GM15510 (cell line): ENCODE measurements around the gene TLE2.

Experiments
- POLR2A ChIP-seq: IDR thresholded peaks from 3 replicates; pipeline ENCODE4 v1.6.1; 2011; ENCODE audit warnings: borderline replicate concordance; ENCODE audit not compliant: insufficient read length; ENCODE audit errors: extremely low read depth

The TLE2 gene

GRCh38 chr19:3033595-3034405 lies 4.7 kb upstream of the TLE2 start:
- TF ChIP-seq POLR2A = no peak

DNA sequence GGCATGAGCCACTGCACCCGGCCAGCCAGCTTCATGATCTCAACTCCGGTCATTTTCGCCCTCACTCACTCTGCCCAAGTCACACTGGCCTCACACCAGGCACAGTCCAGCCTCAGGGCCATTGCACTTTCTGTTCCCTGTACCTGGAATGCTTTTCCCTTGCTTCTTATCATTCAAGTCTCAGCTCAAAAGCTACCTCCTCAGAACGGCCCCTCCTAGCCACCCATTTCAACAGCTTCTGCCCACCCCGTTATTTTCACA lies 2.5 kb upstream of the TLE2 start:
- TF ChIP-seq POLR2A = no peak

DNA sequence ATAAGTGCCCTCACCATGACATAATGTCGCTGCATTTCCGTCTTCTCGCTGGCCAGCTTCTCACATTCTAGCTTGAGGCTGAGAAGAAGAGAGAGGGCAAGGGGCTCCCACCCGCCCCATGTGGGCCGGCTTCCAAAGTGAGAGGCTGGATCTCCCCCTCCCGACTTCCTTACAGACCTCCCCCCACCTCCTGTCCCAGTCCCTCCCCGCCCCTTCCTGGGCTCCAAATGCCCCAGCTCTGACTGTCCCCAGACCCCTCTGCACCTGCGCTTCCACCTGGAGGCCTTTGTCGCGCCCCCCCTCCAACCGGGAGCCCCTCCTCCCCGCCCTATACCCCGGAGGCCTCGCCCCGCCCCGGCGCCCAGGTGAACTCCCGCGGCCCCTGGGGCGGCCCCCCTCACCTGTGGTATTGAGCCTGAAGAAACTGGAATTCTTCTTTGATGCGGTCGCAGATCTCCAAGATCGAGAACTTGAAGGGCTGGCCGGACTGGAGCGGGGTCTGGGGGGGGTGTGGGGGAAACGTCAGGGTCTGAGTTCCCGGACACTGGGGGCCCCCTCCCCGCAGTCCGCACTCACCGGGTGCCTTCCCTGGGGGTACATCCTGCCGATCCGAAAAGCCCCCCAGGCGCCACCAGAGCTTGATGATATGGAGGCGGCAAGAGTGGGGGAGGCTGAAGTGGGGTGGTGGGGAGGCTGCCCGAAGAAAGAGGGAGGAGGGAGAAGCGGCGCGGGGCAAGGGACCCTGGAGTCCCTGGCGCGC lies 595 bp downstream of the TLE2 start:
- no peak for TF ChIP-seq POLR2A

- TF ChIP-seq POLR2A = no peak
Observed at GRCh38 chr19:3027981-3028304, 1.1 kb downstream of the TLE2 start.

DNA sequence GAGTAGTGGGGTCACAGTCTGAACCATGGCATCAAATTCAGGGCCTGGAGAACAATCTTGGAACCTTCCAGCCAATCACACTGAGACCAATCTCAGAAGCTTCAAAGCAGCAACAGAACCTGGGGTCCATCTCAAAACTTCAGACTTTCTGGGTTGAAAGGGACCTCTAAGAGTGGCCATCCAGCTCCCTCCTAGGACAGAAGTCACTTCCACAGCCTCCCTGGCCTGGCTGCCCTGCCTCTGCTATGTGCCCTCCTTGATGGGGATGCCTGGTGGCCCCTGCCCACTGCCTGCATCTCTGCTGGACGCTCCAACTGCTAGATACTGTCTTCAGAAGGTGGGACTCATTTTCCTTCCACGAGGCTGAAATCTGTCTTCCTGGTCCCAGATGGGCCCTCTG lies 1.8 kb downstream of the TLE2 start:
- no peak for TF ChIP-seq POLR2A

DNA sequence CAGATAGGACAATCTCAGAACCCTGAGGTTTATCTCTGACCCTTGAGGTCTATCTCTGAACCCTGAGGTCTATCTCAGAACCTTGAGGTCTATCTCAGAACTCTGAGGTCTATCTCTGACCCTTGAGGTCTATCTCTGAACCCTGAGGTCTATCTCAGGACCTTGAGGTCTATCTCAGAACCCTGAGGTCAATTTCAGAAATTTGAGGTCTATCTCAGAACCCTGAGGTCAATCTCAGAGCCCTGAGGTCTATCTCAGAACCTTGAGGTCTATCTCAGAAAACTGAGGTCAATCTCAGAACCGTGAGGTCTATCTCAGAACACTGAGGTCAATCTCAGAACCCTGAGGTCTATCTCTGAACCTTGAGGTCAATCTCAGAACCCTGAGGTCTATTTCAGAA lies 2.3 kb downstream of the TLE2 start:
- TF ChIP-seq POLR2A = no peak

DNA sequence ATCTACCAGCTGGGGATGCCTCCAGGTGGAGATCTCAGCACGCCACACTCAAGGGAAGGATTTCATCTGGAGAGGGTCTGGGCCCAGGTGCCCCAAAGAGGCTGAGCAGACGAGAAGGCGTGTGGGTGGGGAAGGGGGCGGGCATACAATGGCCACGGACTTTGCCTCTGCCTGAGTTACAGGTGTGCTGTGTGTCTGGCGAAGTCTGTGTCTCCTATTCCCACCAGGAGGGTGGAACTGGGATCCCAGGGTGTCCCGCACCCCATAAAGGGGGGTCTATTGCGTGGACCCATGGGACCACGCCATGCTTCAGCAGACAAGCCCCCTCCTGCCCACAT lies 3.6 kb downstream of the TLE2 start:
- no peak for TF ChIP-seq POLR2A

DNA sequence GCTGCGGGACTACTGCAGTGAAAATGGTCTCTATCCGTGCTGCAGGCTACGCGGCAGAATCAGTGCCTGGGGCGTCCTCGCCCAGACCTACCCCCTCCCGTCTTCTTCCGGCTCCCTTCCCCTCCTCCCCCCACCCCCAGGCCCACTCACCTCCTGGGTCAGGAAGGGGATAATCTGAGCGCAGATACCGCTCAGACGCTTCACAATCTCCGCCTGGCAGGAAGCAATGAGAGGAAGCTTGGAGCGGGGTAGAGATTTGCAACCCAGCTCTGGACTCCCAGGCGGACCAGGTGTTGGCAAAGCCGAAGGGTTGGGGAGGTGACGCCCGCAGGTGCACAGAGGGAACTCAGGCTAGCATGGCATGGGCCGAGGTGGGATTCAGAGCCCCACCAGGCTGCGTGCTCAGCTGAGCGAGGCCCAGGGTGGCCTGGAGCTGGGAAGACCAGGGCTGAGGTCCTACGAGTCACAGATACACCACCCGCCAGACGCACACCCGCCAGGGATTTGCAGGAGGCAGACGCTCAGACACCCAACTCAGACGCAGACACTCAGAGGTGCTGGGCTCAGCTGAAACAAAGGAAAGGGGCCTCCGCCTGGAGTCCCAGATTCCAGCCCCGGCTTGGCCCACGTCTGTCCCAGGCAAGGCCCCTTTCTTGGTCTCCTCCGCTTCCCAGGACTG lies 4.1 kb downstream of the TLE2 start:
- no peak for TF ChIP-seq POLR2A

- TF ChIP-seq POLR2A = no peak
Observed at GRCh38 chr19:3024509-3024869, 4.6 kb downstream of the TLE2 start.

- no peak for TF ChIP-seq POLR2A
Observed at GRCh38 chr19:3020321-3020960, 8.6 kb downstream of the TLE2 start.

DNA sequence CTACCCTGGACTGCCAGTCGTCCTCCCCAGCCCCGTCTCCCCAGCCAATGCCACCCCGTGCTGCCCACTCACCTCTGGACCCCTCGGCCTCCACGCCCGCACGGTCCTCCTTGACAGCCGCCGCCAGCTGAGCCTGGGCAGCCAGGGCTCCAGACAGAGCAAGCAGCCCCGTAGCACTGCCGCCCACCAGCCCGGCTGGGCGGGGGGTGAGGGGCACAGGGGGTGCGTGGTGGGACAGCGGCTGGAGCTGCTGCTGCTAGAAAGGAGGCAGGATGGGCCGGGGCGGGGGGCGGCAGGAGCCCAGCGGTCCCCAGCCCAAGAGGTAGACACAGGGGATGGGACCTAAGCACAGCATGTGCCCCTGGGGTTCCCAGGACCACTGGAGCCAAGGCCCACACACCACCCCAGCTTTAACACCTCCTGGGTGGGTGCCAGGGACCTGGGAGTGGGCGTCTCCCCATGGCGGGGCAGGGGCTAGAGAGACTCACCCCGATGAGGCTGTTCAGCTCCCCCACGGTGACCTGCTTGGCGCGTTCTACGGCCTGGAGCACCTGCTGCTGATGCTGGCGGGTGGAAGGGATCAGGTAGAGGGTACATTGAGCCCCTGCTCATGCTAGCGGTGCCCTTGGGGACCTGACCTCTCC lies 9.7 kb downstream of the TLE2 start:
- TF ChIP-seq POLR2A = no peak

DNA sequence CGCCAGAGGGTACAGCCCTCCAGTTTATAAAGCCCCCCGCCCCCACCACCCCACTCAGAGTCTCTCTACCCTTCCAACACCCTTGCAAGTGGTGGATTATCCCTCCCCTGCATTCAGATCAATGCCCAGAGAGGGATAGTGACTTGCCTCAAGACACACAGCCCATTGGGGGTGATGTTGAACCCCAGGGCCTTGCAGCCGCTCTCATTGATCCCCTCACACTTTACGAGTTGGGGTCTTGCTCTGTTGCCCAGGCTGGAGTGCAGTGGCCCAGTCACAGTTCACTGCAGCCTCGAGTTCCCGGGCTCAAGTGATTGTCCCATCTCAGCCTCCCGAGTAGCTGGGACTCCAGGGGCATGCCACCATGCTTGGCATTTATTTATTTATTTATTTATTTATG lies 11.2 kb downstream of the TLE2 start:
- TF ChIP-seq POLR2A = no peak

DNA sequence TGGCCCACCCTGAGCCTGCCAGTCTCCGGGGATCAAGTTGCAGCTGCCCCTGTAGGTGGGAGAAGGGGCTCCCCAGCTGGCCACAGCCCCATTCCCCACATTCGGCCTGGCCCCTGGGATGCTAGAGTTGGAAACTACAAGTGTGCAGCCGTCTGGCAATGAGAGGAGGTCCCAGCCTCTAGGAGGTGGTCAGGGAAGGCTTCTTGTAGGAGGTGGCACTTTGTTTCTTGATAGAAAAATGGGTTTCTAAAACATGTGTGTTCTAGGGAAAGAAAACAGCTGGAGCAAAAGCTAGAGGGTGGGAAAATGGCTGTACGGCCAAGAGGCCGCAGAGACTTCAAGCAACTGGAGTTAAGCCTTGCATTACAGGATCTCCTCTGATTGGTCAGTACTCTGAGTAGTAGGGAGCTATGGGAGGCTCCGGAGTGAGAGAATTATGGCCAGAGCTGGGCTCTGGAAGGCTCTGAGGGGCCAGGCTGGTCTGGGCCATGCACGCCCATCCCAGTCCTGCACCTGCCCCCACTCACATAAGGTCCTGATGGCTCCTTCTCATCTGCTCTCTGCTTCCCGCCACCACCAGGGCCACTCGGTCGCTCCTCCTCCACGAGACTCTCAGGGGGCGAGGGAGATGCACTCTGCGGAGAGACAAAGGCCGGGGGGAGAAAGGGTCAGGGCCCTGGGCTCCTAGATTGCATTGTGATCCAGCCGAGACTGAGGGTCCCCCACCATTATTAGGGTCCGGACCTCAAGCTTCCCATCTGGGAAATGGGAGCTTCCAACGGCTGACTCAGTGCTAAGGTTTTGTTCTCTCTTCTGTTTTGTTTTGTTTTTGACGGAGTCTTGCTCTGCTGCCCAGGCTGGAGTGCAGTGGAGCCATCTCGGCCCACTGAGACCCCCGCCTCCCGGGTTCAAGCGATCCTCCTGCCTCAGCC lies 13.7 kb downstream of the TLE2 start:
- no peak for TF ChIP-seq POLR2A

- no peak for TF ChIP-seq POLR2A
Observed at GRCh38 chr19:3014135-3014534, 14.9 kb downstream of the TLE2 start.
